GM13977 (cell line): ENCODE data around the gene MMP12.
A peak's percentile ranks its signal among the peaks of the same experiment; 100 is the strongest.

Source experiments
- DNase-seq: peaks from one replicate; pipeline ENCODE4 v3.0.0; 2012; ENCODE audit warnings: low spot score
- CTCF ChIP-seq: IDR thresholded peaks from 2 replicates; pipeline ENCODE4 v1.5.1; 2012; ENCODE audit warnings: mild to moderate bottlenecking, control low read depth; ENCODE audit not compliant: insufficient read depth; ENCODE audit errors: extremely low read depth, missing control alignments
- in situ Hi-C: fragments of 300-500 bp; cut with MboI; formaldehyde crosslinking; loops from one replicate; pipeline ENCODE4 v1.12.0; 2022; ENCODE audit warnings: low sequenced_read_pairs, low pct_unique_long_range_greater_than_20kb, mixed read lengths, inconsistent platforms; ENCODE audit not compliant: unreplicated experiment

The MMP12 gene

GRCh38 chr11:102831489-102832440 is 43.0 kb downstream of the MMP12 start:
- peak; percentile 32 for DNase-seq
- peak; percentile 43 for TF ChIP-seq CTCF
- in situ Hi-C loops, result no loop called here

GRCh38 chr11:102831128-102831488 is 43.7 kb downstream of the MMP12 start:
- in situ Hi-C loops, result no loop called here
- no peak for TF ChIP-seq CTCF

GRCh38 chr11:102830001-102830727 is 44.6 kb downstream of the MMP12 start:
- in situ Hi-C loops, result no loop called here
- no peak for TF ChIP-seq CTCF
- no peak for DNase-seq

More at GRCh38 chr11:102831128-102831488, 43.7 kb downstream of the MMP12 start:
- DNase-seq, result no peak

DNA sequence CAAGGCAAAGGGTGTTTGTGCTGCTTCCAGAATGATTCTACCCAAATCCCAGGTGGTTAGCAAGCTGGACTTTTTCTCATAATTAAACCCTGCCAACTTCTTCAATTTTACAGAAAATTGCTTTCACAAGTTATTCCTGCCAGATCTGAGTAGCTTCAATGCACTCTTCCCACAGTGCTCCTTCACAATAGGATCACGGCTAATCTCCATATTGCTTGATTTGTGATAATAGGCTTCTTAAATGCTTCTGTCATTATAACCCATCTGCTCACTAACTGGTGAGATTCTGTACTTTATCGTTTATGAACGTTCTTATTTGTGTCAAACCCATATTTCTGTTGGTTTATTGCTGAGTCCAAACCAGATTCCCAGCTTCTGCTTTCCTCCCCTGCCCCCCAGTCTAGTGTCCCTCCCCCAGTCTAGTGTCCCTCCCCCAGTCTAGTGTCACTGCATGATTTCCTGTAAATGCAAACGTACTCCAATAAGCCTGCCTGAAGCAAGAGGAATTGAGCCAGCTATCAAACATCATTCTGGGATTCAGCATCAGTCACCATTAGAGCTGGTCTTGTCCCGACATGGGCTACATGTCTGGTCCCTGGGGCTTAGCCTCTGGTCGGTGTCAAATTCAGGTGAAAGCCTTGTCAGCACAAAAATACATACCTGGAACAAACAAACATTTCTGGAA is 45.3 kb downstream of the MMP12 start:
- TF ChIP-seq CTCF, result no peak
- no peak for DNase-seq
- in situ Hi-C loops, result no loop called here

- TF ChIP-seq CTCF, result no peak
- DNase-seq, result no peak
- in situ Hi-C loops, result no loop called here
Measured at GRCh38 chr11:102824556-102824955, 50.2 kb downstream of the MMP12 start.

GRCh38 chr11:102819491-102819890 is 55.3 kb downstream of the MMP12 start:
- TF ChIP-seq CTCF, result no peak
- no peak for DNase-seq
- in situ Hi-C loops, result no loop called here
